CD4-positive, alpha-beta T cell treated with Interleukin-17A for 4 hours (primary cell): ENCODE data around the gene MTHFD2L.

Source experiments
- DNase-seq: peaks from one replicate; pipeline ENCODE4 v3.0.0-alpha.2; 2020; ENCODE audit warnings: mixed read lengths

The MTHFD2L gene

GRCh38 chr4:74344031-74344430 lies 186.1 kb downstream of the MTHFD2L start:
- DNase-seq, result no peak
